UCSD-AML1 (cell line): ENCODE results near the gene VSX1.

Experiments used
- DNase-seq: peaks from one replicate; lab custom pipeline; 2025; ENCODE audit not compliant: unreplicated experiment; lab: John Stamatoyannopoulos, UW

VSX1 gene

GRCh38 chr20:25054096-25054820 lies 27.7 kb downstream of the VSX1 start:
- no peak for DNase-seq

GRCh38 chr20:25053255-25054031 lies 28.5 kb downstream of the VSX1 start:
- DNase-seq: no peak

- no peak for DNase-seq
Measured at GRCh38 chr20:25052255-25053194, 29.4 kb downstream of the VSX1 start.

- no peak for DNase-seq
Measured at GRCh38 chr20:25051386-25052155, 30.4 kb downstream of the VSX1 start.

- no peak for DNase-seq
Measured at GRCh38 chr20:25050501-25051350, 31.2 kb downstream of the VSX1 start.

- DNase-seq: no peak
Measured at GRCh38 chr20:25050082-25050481, 31.9 kb downstream of the VSX1 start.

- no peak for DNase-seq
Measured at GRCh38 chr20:25049261-25050060, 32.5 kb downstream of the VSX1 start.

GRCh38 chr20:25048519-25048952 lies 33.4 kb downstream of the VSX1 start:
- DNase-seq: no peak

- no peak for DNase-seq
Measured at GRCh38 chr20:25047766-25048165, 34.2 kb downstream of the VSX1 start.

- no peak for DNase-seq
Measured at GRCh38 chr20:25046736-25047666, 34.9 kb downstream of the VSX1 start.

- no peak for DNase-seq
Measured at GRCh38 chr20:25046181-25046641, 35.7 kb downstream of the VSX1 start.

- no peak for DNase-seq
Measured at GRCh38 chr20:25045343-25045712, 36.6 kb downstream of the VSX1 start.

GRCh38 chr20:25044660-25045342 lies 37.1 kb downstream of the VSX1 start:
- DNase-seq: no peak

GRCh38 chr20:25044261-25044560 lies 37.7 kb downstream of the VSX1 start:
- no peak for DNase-seq

GRCh38 chr20:25043499-25044260 lies 38.3 kb downstream of the VSX1 start:
- DNase-seq: no peak
